Astrocyte of the spinal cord (primary cell): ENCODE data around the gene ABHD14A.

Experiments
- DNase-seq: peaks from one replicate; pipeline ENCODE4 v3.0.0; 2011; ENCODE audit warnings: low read depth, low spot score
- H3K4me3 ChIP-seq: 2 replicates; pipeline ENCODE4 v1.5.1; 2011; ENCODE audit warnings: low read depth, mild to moderate bottlenecking, low read length, moderate library complexity
- in situ Hi-C: cut with HindIII; loops from 2 replicates; pipeline ENCODE4 v1.10.0; 2017; ENCODE audit warnings: low sequenced_read_pairs
- TF ChIP-seq, protein P1 (sequence below): IDR thresholded peaks from 2 replicates; pipeline ENCODE4 v1.5.1; 2012; ENCODE audit warnings: low read depth, mild to moderate bottlenecking, low read length, inconsistent platforms

ABHD14A gene

DNA sequence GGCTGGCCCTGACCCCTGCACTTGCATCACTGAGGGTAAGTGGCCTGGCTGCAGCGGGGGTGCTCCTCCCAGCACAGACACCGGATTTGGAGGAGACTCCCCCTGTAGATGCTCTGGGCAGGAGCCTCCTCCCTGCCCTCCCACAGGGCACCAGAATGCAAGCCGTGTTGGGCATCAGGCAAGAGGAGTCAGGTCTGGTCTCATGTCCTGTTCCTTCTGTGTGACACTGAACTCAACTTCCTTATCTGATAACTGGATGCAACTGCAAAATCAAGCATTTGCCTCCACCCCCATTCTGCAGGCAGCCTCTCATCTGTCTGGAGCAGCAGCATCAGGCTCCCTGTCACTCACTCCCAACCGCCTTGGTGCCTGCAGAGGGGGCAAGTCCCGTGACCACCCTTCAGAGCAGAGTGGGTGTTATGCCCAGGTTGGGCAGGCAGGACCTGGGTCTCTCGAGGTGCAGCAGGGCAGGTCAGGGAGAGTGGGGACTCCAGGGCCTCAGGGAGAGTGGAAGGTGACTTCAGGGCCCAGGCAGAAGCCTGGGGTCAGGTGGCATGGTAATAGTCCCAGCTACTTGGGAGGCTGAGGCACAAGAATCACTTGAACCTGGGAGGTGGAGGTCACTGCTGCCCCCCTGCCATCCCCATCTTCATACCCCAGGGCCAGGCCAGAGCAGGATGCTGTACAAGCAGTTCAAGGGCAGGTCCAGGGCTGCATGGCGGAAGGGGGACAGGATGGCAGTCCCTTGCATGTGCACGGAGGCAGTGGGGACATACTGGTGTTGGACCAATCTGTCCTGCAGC, 31.4 kb downstream of the ABHD14A start:
- TF ChIP-seq, protein P1, sequence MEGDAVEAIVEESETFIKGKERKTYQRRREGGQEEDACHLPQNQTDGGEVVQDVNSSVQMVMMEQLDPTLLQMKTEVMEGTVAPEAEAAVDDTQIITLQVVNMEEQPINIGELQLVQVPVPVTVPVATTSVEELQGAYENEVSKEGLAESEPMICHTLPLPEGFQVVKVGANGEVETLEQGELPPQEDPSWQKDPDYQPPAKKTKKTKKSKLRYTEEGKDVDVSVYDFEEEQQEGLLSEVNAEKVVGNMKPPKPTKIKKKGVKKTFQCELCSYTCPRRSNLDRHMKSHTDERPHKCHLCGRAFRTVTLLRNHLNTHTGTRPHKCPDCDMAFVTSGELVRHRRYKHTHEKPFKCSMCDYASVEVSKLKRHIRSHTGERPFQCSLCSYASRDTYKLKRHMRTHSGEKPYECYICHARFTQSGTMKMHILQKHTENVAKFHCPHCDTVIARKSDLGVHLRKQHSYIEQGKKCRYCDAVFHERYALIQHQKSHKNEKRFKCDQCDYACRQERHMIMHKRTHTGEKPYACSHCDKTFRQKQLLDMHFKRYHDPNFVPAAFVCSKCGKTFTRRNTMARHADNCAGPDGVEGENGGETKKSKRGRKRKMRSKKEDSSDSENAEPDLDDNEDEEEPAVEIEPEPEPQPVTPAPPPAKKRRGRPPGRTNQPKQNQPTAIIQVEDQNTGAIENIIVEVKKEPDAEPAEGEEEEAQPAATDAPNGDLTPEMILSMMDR, result no peak
- no peak for DNase-seq
- in situ Hi-C loops, result no loop called here

DNA sequence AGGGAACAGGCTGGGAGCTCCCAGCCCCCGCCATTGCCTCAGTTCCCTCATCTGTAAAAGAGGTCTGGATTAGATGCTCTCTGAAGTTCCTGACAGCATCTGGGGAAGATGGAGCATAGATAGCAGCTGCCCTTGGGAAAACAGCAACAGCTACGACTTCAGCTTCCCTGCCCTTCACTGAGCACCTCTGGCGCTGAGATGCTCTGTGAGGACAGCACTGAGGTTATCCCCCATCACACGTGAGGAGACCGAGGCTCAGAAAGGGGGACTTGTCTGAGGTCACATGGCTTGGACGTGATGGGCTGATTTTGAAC, 31.9 kb downstream of the ABHD14A start:
- H3K4me3 ChIP-seq, result no peak overlapping the region
- TF ChIP-seq, protein P1, result no peak
- no peak for DNase-seq
- in situ Hi-C loops, result no loop called here

More for the DNA sequence above, 31.4 kb downstream of the ABHD14A start:
- no peak overlapping the region for H3K4me3 ChIP-seq

DNA sequence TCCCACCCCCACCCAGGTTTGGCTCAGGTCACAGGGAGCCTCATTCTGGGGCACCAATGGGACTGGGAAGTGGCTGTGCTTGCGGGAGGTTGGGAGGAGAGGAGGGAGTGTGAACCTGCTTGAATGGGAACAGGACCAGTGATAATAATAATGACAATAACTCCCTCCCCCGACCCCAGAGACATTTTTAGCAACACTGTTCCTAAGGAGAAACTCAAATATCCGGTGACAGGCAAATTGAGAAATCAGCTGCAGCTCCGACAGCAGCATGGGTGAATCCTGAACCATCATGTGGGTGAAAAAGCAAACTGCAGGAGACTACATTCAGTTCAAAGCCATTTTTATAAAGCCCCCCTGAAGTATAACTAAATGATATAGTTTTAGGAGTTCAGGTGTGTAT, 32.4 kb downstream of the ABHD14A start:
- in situ Hi-C loops, result no loop called here
- TF ChIP-seq, protein P1, result no peak
- no peak overlapping the region for H3K4me3 ChIP-seq
- no peak for DNase-seq

DNA sequence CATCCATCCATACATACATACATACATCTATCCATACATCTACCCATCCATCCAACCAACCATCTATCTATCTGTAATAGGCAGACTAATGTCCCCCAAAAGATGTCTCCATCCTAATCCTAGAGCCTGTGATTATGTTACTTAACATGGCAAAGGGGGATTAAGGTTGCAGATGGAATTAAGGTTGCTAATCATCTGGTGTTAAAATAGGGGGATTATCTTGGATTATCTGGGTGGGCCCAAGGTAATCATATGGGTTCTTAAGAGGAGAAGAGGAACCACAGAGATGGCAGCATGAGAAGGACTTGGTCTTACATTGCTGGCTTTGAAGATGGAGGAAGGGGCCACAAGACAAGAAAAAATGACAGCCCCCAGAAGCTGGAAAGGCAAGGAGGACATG, 35.6 kb downstream of the ABHD14A start:
- H3K4me3 ChIP-seq, result no peak overlapping the region
- in situ Hi-C loops, result no loop called here
- no peak for DNase-seq
- TF ChIP-seq, protein P1, result no peak

DNA sequence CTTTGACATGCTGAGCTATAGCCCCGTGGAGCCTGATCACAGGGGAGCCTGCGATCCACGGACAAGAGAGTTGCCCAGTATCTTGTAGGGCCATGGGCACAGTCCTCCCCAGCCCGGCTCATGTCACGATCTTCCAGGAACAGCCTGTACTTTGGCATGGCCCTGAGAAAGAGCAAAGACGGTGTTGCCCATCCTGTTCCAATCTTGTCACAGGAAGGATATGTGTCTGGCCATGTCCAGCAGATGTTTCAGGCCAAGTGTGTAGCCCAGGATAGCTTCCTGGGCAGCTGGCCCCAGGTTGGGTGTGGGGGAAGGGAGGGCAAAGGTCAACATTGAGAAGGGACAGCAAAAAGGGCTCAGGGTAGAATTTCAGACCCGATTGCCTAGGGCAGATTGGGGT, 37.8 kb downstream of the ABHD14A start:
- no peak for DNase-seq
- H3K4me3 ChIP-seq, result no peak overlapping the region
- in situ Hi-C loops, result no loop called here
- TF ChIP-seq, protein P1, result no peak

DNA sequence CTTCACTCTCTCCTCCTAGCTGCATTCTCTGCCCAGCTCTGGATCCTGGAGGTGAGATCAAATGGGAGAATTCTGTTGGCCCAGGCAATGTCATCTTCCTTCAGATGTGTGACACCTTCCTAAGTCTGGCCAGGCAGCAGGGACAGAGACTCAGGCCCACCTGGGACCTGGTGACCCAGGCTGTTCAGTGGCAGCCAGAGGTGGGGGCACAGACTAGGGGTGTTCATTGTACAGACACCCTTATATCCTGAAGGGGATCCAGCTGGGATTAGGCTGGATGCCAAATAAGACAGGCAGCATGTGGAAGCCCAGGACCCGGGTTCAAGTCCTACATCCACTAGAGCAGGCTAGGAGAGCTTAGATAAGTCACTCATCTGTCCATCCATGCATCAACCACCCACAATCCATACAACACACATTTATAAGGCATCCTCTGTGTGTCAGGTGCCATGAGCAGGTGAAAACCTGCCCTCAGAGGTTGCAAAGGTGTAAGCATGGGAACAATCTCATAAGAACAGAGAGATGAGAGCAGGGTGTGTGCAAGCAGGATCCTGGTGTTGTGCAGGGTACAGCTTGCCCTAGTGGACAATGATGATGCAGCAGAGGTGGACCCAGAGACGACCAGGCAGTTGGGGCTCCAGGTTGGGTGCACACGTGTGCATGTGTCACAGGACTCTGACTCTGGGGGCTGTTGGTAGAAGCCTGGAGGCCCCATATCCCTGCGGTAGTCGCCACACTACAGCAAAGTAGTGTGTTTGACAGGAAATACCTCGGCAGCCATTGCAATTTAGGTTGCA, 39.1 kb downstream of the ABHD14A start:
- in situ Hi-C loops, result no loop called here
- DNase-seq, result no peak
- TF ChIP-seq, protein P1, result no peak
- H3K4me3 ChIP-seq, result no peak overlapping the region
